ENCODE results near the gene AMIGO3. TPM values are rescaled to one million over a fixed set of nuclear protein-coding genes. Genes with fewer than 3 reads are reported as not detected.

Gene AMIGO3
- total RNA-seq, 2 donors from 2014 or later = 0.44 to 1.1 TPM

DNA sequence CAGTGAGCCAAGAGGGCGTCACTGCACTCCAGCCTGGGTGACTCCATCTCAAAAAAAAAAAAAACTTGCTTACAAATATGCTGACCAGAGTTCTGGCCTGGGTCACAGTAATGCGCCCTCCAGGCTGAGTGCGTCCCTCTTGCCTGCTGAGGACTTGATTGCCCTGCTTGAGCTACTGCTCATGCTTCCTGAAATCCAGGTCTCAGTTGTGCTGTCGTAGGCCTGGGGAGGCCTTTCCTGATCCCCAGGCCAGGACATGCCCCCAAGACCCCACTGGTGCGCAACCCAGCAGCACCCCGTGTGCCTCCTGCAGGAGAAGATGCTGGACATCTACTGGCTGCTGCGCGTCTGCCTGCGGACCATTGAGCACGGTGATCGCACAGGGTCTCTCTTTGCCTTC, 7.3 kb downstream of the AMIGO3 start:
- H3K27me3 ChIP-seq = no peaks in the 10 kb centered on the region
- H3K4me3 ChIP-seq = no peak overlapping the region
- no peak for DNase-seq (ENCODE audit: low spot score)
- H3K36me3 ChIP-seq = peaks cover 13% of the 10 kb centered on the region
- no peaks in the 10 kb centered on the region for H3K9me3 ChIP-seq
- TF ChIP-seq, protein P1, sequence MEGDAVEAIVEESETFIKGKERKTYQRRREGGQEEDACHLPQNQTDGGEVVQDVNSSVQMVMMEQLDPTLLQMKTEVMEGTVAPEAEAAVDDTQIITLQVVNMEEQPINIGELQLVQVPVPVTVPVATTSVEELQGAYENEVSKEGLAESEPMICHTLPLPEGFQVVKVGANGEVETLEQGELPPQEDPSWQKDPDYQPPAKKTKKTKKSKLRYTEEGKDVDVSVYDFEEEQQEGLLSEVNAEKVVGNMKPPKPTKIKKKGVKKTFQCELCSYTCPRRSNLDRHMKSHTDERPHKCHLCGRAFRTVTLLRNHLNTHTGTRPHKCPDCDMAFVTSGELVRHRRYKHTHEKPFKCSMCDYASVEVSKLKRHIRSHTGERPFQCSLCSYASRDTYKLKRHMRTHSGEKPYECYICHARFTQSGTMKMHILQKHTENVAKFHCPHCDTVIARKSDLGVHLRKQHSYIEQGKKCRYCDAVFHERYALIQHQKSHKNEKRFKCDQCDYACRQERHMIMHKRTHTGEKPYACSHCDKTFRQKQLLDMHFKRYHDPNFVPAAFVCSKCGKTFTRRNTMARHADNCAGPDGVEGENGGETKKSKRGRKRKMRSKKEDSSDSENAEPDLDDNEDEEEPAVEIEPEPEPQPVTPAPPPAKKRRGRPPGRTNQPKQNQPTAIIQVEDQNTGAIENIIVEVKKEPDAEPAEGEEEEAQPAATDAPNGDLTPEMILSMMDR (IDR thresholded peaks at IDR 0.05) = no peak
- no peak overlapping the region for H3K27ac ChIP-seq
- no peaks in the 10 kb centered on the region for H3K4me1 ChIP-seq

DNA sequence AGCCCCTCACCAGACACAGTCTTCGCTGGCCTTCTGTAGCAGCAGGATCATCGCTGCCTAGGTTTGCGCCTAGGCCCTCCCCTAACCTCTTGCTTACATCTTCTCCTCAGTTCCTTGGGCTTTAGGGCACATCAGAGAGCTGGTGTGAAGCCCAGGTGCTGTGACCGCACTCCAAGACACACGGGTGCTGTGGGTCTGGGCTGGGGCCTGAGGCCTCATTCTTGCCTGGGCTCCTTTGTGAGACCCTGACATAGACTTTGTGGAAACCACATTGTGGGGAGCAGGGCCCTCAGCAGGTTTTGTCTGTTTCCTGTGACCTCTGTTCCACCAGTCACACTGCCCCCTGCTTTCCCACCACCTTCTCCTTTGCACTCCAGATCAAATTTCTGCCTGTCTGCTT, 8.0 kb downstream of the AMIGO3 start:
- TF ChIP-seq, protein P1 (IDR thresholded peaks at IDR 0.05) = no peak
- Histone ChIP-seq H3K9me3 (no peaks in the 10 kb centered on the region), H3K27me3 (no peaks in the 10 kb centered on the region), H3K4me1 (no peaks in the 10 kb centered on the region), H3K4me3 (no peak overlapping the region), H3K27ac (no peak overlapping the region), H3K36me3 (peaks cover 12% of the 10 kb centered on the region)
- DNase-seq (ENCODE audit: low spot score) = no peak

DNA sequence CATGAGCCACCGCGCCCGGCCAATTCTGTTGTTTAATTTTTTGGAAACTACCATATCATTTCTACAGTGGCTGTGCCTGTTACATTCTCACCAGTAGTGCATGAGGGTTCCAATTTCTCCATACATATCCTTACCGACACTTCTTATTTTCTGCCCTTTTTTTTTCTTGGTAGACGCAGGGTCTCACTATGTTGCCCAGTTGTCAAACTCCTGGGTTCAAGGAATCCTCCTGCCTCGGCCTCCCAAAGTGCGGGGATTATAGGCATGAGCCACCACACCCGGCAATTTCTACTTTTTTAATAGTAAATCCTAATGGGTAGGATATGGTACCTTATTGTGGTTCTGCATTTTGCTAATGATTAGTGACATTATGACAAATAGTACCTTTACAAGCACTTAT, 9.6 kb downstream of the AMIGO3 start:
- Histone ChIP-seq H3K4me3 (no peak overlapping the region), H3K27ac (no peak overlapping the region), H3K36me3 (peaks cover 14% of the 10 kb centered on the region), H3K27me3 (no peaks in the 10 kb centered on the region), H3K9me3 (no peaks in the 10 kb centered on the region), H3K4me1 (no peaks in the 10 kb centered on the region)
- TF ChIP-seq, protein P1 (IDR thresholded peaks at IDR 0.05) = no peak
- no peak for DNase-seq (ENCODE audit: low spot score)

DNA sequence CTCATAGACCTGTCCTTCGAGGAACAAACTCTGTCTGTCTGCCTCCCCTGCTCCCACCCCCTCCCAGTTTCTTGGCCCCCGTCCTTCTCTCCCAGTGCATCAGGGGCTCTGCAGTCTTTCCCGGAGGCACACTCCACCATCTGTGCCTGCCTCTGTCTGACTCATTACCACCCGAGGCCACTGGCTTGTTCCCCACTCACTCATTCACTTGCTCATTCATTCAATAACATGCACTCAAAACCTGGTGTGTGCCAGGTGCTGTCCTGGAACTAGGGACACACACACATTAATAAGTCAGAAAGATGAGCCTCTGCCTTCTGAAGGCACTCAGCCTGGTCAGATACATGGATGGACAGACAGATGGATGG, 12.4 kb downstream of the AMIGO3 start:
- Histone ChIP-seq H3K36me3 (peaks cover 23% of the 10 kb centered on the region), H3K4me3 (no peak overlapping the region), H3K27ac (no peak overlapping the region), H3K4me1 (no peaks in the 10 kb centered on the region), H3K9me3 (no peaks in the 10 kb centered on the region), H3K27me3 (no peaks in the 10 kb centered on the region)
- no peak for DNase-seq (ENCODE audit: low spot score)
- TF ChIP-seq, protein P1 (IDR thresholded peaks at IDR 0.05) = no peak

DNA sequence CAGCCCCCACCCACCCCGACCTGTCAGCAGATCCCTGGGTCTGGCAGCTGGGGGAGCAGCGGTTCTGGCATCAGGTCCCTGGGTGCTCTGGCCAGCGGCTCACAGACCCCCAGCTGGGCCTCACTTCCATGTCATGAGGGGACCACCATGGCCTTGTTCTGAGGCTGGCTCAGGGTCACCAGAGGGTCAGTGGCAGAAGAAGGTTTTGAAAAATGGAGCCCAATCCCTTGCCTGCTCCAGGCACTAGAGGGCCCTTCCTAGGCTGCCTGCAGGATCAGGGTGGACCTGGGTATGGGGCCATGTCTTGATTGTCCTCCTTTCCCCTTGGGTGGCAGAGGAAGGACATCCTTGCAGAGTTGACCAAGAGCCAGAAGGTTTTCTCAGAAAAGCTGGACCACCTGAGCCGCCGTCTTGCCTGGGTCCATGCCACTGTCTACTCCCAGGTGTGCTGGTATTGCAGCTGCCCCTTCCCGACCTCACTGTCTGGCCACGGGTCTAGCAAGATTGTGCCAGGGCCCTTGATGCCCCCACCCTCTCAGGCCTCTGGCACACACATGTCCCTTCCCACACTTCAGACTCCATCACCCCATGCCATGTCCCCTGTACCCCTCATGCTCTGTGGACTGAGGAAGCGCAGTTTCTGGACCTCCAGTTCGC, 12.9 kb downstream of the AMIGO3 start:
- H3K36me3 ChIP-seq = peaks cover 26% of the 10 kb centered on the region
- no peaks in the 10 kb centered on the region for H3K9me3 ChIP-seq
- no peak for DNase-seq (ENCODE audit: low spot score)
- H3K27ac ChIP-seq = no peak overlapping the region
- H3K4me3 ChIP-seq = no peak overlapping the region
- TF ChIP-seq, protein P1 (IDR thresholded peaks at IDR 0.05) = no peak
- no peaks in the 10 kb centered on the region for H3K4me1 ChIP-seq
- no peaks in the 10 kb centered on the region for H3K27me3 ChIP-seq

DNA sequence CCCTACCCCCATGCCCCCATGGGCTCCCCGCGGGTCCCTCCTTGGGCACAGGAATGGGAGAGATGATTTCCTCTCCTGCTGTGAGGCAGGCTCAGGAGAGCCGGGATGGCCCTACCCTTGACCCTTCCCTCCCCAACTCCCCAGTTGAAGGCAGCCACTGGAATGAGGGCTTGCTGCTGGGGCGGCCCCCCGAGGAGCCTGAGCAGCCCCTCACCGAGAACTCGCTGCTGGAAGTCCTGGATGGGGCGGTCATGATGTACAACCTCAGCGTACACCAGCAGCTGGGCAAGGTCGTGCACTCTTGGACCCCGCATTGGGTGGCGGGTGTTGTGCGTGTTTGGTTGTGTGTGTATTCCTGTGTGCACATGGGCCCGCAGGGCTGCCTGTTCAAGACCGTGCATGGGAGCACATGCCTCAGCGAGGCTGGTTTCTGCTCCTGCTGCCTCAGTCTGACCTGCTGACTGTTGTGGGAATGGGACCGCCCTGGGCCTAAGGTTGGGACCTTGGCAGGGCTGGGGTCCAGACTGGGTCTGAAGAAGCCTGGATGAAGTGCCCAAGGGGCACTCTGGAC, 14.0 kb downstream of the AMIGO3 start:
- H3K4me3 ChIP-seq = no peak overlapping the region
- H3K27ac ChIP-seq = no peak overlapping the region
- TF ChIP-seq, protein P1 (IDR thresholded peaks at IDR 0.05) = no peak
- no peak for DNase-seq (ENCODE audit: low spot score)
- no peaks in the 10 kb centered on the region for H3K9me3 ChIP-seq
- no peaks in the 10 kb centered on the region for H3K4me1 ChIP-seq
- H3K36me3 ChIP-seq = peaks cover 26% of the 10 kb centered on the region
- H3K27me3 ChIP-seq = no peaks in the 10 kb centered on the region

Data from right atrium auricular region (tissue), 2 donors.